Effector memory CD8-positive, alpha-beta T cell (primary cell): ENCODE results near the gene NR2F6.
"Not testable (repeated sequence)": the region's sequence is repeated elsewhere in the genome, so short reads cannot be mapped to it uniquely, and the experiment has no call there.

Source experiments
- ATAC-seq: fragments of 150-1000 bp; cut with Tn5 transposase; replicated peaks from 2 replicates; pipeline ENCODE4 v1.10.0; 2021; ENCODE audit warnings: mild to moderate bottlenecking, moderate library complexity
- DNase-seq, 3 experiments: peaks; one replicate each; pipeline ENCODE4 v3.0.0; 2021
- H3K27ac Mint-ChIP-seq, 2 donors: one replicate each; pipeline ENCODE4 v1.8.0; 2022; ENCODE audit warnings: mild to moderate bottlenecking in 2 of 2, mixed read lengths in 2 of 2, moderate library complexity in 2 of 2
- H3K27me3 Mint-ChIP-seq, 2 donors: one replicate each; pipeline ENCODE4 v1.8.0; 2022; ENCODE audit warnings: mixed read lengths in 2 of 2
- H3K36me3 Mint-ChIP-seq: one replicate; pipeline ENCODE4 v1.8.0; 2022; ENCODE audit warnings: mild to moderate bottlenecking, moderate library complexity, mixed read lengths; ENCODE audit not compliant: insufficient read depth
- H3K4me1 Mint-ChIP-seq, 2 donors: one replicate each; pipeline ENCODE4 v1.8.0; 2022; ENCODE audit warnings: low read depth in 2 of 2, mixed read lengths in 2 of 2
- H3K4me3 Mint-ChIP-seq, 2 donors: one replicate each; pipeline ENCODE4 v1.8.0; 2022; ENCODE audit warnings: mild to moderate bottlenecking in 2 of 2, mixed read lengths in 2 of 2, moderate library complexity in 2 of 2
- H3K9me3 Mint-ChIP-seq, 2 donors: one replicate each; pipeline ENCODE4 v1.8.0; 2022; ENCODE audit warnings: mixed read lengths in 2 of 2

The NR2F6 gene

GRCh38 chr19:17279436-17279835 lies 33.7 kb upstream of the NR2F6 start:
- Mint-ChIP-seq H3K9me3 (no peaks in the 10 kb centered on the region), H3K4me1 (peaks cover 9 to 11% of the 10 kb centered on the region in 2 donors), H3K27me3 (peaks cover 0 to 4% of the 10 kb centered on the region in 2 donors), H3K36me3 (peaks cover 25% of the 10 kb centered on the region), H3K27ac (peak overlapping the region in 1 of 2 donors; percentile 29), H3K4me3 (no peak overlapping the region)
- no peak for DNase-seq
- ATAC-seq: no peak

GRCh38 chr19:17275441-17276175 lies 29.9 kb upstream of the NR2F6 start:
- H3K9me3 Mint-ChIP-seq: no peaks in the 10 kb centered on the region
- peaks cover 0 to 2% of the 10 kb centered on the region in 2 donors for H3K4me1 Mint-ChIP-seq
- no peaks in the 10 kb centered on the region for H3K27me3 Mint-ChIP-seq
- no peak for DNase-seq
- ATAC-seq: no peak
- H3K27ac Mint-ChIP-seq: no peak overlapping the region
- H3K4me3 Mint-ChIP-seq: no peak overlapping the region
- H3K36me3 Mint-ChIP-seq: peaks cover 56% of the 10 kb centered on the region

GRCh38 chr19:17274892-17275291 lies 29.2 kb upstream of the NR2F6 start:
- ATAC-seq, H3K4me3 Mint-ChIP-seq, DNase-seq, H3K4me1 Mint-ChIP-seq, H3K27me3 Mint-ChIP-seq, H3K9me3 Mint-ChIP-seq, H3K27ac Mint-ChIP-seq: not testable (repeated sequence)
- H3K36me3 Mint-ChIP-seq: peaks cover 60% of the 10 kb centered on the region

- no peaks in the 10 kb centered on the region for H3K9me3 Mint-ChIP-seq
- H3K27ac Mint-ChIP-seq: no peak overlapping the region
- H3K27me3 Mint-ChIP-seq: no peaks in the 10 kb centered on the region
- H3K36me3 Mint-ChIP-seq: peaks cover 52% of the 10 kb centered on the region
- no peak for DNase-seq
- no peak for ATAC-seq
- peaks cover 13% of the 10 kb centered on the region in 2 donors for H3K4me1 Mint-ChIP-seq
- H3K4me3 Mint-ChIP-seq: peak overlapping the region; percentile 71 to 83
Observed at GRCh38 chr19:17268754-17269153, 23.0 kb upstream of the NR2F6 start.

- H3K27me3 Mint-ChIP-seq: no peaks in the 10 kb centered on the region
- peak; percentile 91 for ATAC-seq
Observed at GRCh38 chr19:17266975-17267788, 21.5 kb upstream of the NR2F6 start, which contains the start of gene BABAM1. Gene BABAM1 (plus strand): TSS chr19:17267443. CDS start chr19:17268807, 1,364 bp downstream.

GRCh38 chr19:17266589-17266974 lies 20.9 kb upstream of the NR2F6 start:
- DNase-seq (no peak), ATAC-seq (no peak)
- Mint-ChIP-seq H3K9me3 (no peaks in the 10 kb centered on the region), H3K4me3 (peak overlapping the region; percentile 71 to 83), H3K4me1 (peaks cover 13% of the 10 kb centered on the region in 2 donors), H3K27me3 (no peaks in the 10 kb centered on the region), H3K36me3 (peaks cover 36% of the 10 kb centered on the region), H3K27ac (peak overlapping the region; percentile 32 to 84)

More at GRCh38 chr19:17266975-17267788, 21.5 kb upstream of the NR2F6 start, which contains the start of gene BABAM1:
- peak within 1 kb of the TSS; percentile 32 to 84 for H3K27ac Mint-ChIP-seq
- peaks cover 13% of the 10 kb centered on the region in 2 donors for H3K4me1 Mint-ChIP-seq
- peaks cover 42% of the 10 kb centered on the region for H3K36me3 Mint-ChIP-seq
- peak; percentile 90 to 93 (median 91) for DNase-seq
- H3K9me3 Mint-ChIP-seq: no peaks in the 10 kb centered on the region
- peak within 1 kb of the TSS; percentile 71 to 83 for H3K4me3 Mint-ChIP-seq

- Mint-ChIP-seq H3K4me1 (peaks cover 12 to 13% of the 10 kb centered on the region in 2 donors), H3K27me3 (no peaks in the 10 kb centered on the region), H3K36me3 (peaks cover 30% of the 10 kb centered on the region), H3K9me3 (no peaks in the 10 kb centered on the region), H3K4me3 (no peak overlapping the region), H3K27ac (no peak overlapping the region)
- no peak for ATAC-seq
- DNase-seq: no peak
Observed at GRCh38 chr19:17266026-17266425, 20.3 kb upstream of the NR2F6 start.

GRCh38 chr19:17264641-17264979 lies 18.9 kb upstream of the NR2F6 start, which contains the start of gene USHBP1:
Gene USHBP1 (minus strand): TSS chr19:17264745. CDS start chr19:17264299, 446 bp downstream.
- no peak within 1 kb of the TSS for H3K27ac Mint-ChIP-seq
- ATAC-seq: no peak
- no peak for DNase-seq
- H3K4me3 Mint-ChIP-seq: peak within 1 kb of the TSS in 1 of 2 donors; percentile 34
- H3K36me3 Mint-ChIP-seq: peaks cover 16% of the 10 kb centered on the region
- peaks cover 17 to 19% of the 10 kb centered on the region in 2 donors for H3K4me1 Mint-ChIP-seq
- no peaks in the 10 kb centered on the region for H3K9me3 Mint-ChIP-seq
- no peaks in the 10 kb centered on the region for H3K27me3 Mint-ChIP-seq

GRCh38 chr19:17263712-17264640 lies 18.3 kb upstream of the NR2F6 start:
- DNase-seq: no peak
- Mint-ChIP-seq H3K27ac (no peak overlapping the region), H3K9me3 (no peaks in the 10 kb centered on the region), H3K27me3 (no peaks in the 10 kb centered on the region), H3K4me3 (peak overlapping the region in 1 of 2 donors; percentile 34), H3K4me1 (peaks cover 17 to 19% of the 10 kb centered on the region in 2 donors), H3K36me3 (peaks cover 11% of the 10 kb centered on the region)
- no peak for ATAC-seq

GRCh38 chr19:17262557-17262956 lies 16.8 kb upstream of the NR2F6 start:
- H3K36me3 Mint-ChIP-seq: peaks cover 9% of the 10 kb centered on the region
- H3K9me3 Mint-ChIP-seq: no peaks in the 10 kb centered on the region
- peaks cover 12 to 13% of the 10 kb centered on the region in 2 donors for H3K4me1 Mint-ChIP-seq
- H3K27me3 Mint-ChIP-seq: no peaks in the 10 kb centered on the region
- no peak for DNase-seq
- H3K27ac Mint-ChIP-seq: peak overlapping the region in 1 of 2 donors; percentile 39
- no peak for ATAC-seq
- no peak overlapping the region for H3K4me3 Mint-ChIP-seq

- peaks cover 6% of the 10 kb centered on the region in 2 donors for H3K4me1 Mint-ChIP-seq
- no peaks in the 10 kb centered on the region for H3K9me3 Mint-ChIP-seq
- H3K36me3 Mint-ChIP-seq: no peaks in the 10 kb centered on the region
- H3K27ac Mint-ChIP-seq: no peak overlapping the region
- H3K4me3 Mint-ChIP-seq: no peak overlapping the region
- peak; percentile 100 for ATAC-seq
- peak; percentile 85 to 91 (median 87) for DNase-seq
- no peaks in the 10 kb centered on the region for H3K27me3 Mint-ChIP-seq
Observed at GRCh38 chr19:17260842-17261325, 15.2 kb upstream of the NR2F6 start.

- H3K36me3 Mint-ChIP-seq: no peaks in the 10 kb centered on the region
- no peaks in the 10 kb centered on the region for H3K9me3 Mint-ChIP-seq
- H3K27ac Mint-ChIP-seq: no peak overlapping the region
- no peak for DNase-seq
- no peak for ATAC-seq
- peaks cover 6% of the 10 kb centered on the region in 2 donors for H3K4me1 Mint-ChIP-seq
- H3K4me3 Mint-ChIP-seq: no peak overlapping the region
- no peaks in the 10 kb centered on the region for H3K27me3 Mint-ChIP-seq
Observed at GRCh38 chr19:17259934-17260333, 14.2 kb upstream of the NR2F6 start.
